K562 (cell line): ENCODE measurements around the gene ADGRE2. TPM values are rescaled to one million over a fixed set of nuclear protein-coding genes. Genes with fewer than 3 reads are reported as not detected.
"Not testable (repeated sequence)": the region's sequence is repeated elsewhere in the genome, so short reads cannot be mapped to it uniquely, and the experiment has no call there.

Experiments
- ARID1B ChIP-seq: fragments of 450-650 bp; IDR thresholded peaks from 2 replicates; pipeline ENCODE4 v1.6.1; 2016; ENCODE audit warnings: antibody characterized with exemption, mild to moderate bottlenecking, inconsistent platforms
- C11orf30 ChIP-seq: fragments of 450-650 bp; IDR thresholded peaks from 2 replicates; pipeline ENCODE4 v1.6.1; 2016; ENCODE audit warnings: low read depth, mild to moderate bottlenecking
- CREB1 ChIP-seq, 2 experiments: sonication (generic) in 1 of 2; formaldehyde crosslinking in 1 of 2; IDR thresholded peaks; 2 replicates each; pipeline versions ENCODE4 v1.6.1 to v1.8.0; 2012 to 2022; ENCODE audit warnings: inconsistent platforms in 1 of 2, mild to moderate bottlenecking in 1 of 2, missing genetic modification reagents in 1 of 2, moderate library complexity in 1 of 2
- ELF1 ChIP-seq: fragments of 200-800 bp; sonication (Bioruptor generic); IDR thresholded peaks from 2 replicates; pipeline ENCODE4 v1.6.1; 2016; ENCODE audit warnings: missing genetic modification characterization, missing compliant biosample characterization
- HDAC1 ChIP-seq, 2 experiments: fragments of 450-650 bp; IDR thresholded peaks; 2 replicates each; pipeline ENCODE4 v1.6.1; 2016 to 2017; ENCODE audit warnings: inconsistent platforms in 1 of 2, mild to moderate bottlenecking in 1 of 2, moderate library complexity in 1 of 2
- JUNB ChIP-seq: fragments of 450-650 bp; formaldehyde crosslinking; conservative IDR thresholded peaks from 2 replicates; pipeline ENCODE4 v1.4.0; 2020; ENCODE audit warnings: mild to moderate bottlenecking
- KLF6 ChIP-seq: fragments of 250-450 bp; sonication (Bioruptor Pico); IDR thresholded peaks from 2 replicates; pipeline ENCODE4 v1.4.0; 2020; ENCODE audit warnings: mild to moderate bottlenecking, moderate library complexity, borderline replicate concordance
- MECOM ChIP-seq: fragments of 250-450 bp; sonication (Bioruptor Pico); IDR thresholded peaks from 2 replicates; pipeline ENCODE4 v1.8.0; 2022; ENCODE audit warnings: inconsistent platforms
- RCOR1 ChIP-seq, 2 experiments: IDR thresholded peaks; 2 replicates each; pipeline ENCODE4 v1.6.1; 2012; ENCODE audit warnings: low read depth in 2 of 2, low read length in 2 of 2, borderline replicate concordance in 1 of 2, improper control_type of control experiment in 1 of 2
- SOX6 ChIP-seq: fragments of 450-650 bp; IDR thresholded peaks from 2 replicates; pipeline ENCODE4 v1.6.1; 2014; ENCODE audit warnings: mild to moderate bottlenecking
- ZMIZ1 ChIP-seq, 2 experiments: fragments of 150-350 bp in 1 of 2; IDR thresholded peaks; 2 replicates each; pipeline ENCODE4 v1.6.1; 2012 to 2016; ENCODE audit warnings: low read depth in 2 of 2, low read length in 2 of 2, mild to moderate bottlenecking in 1 of 2, moderate library complexity in 1 of 2
- ZNF589 ChIP-seq: fragments of 200-800 bp; sonication (Bioruptor generic); IDR thresholded peaks from 2 replicates; pipeline ENCODE4 v1.6.1; 2016; ENCODE audit warnings: low read depth, missing genetic modification characterization, missing compliant biosample characterization
- polyA plus RNA-seq, 8 experiments: library from polyadenylated mRNA; depleted of rRNA in 4 of 8; stranded (reverse) in 5 of 8; unstranded in 3 of 8; fragments of >200 nt; fragmentation: Nextera tagmentation in 2 of 8; fragmentation: Illumina TruSeq in 1 of 8; extraction: Ambion mirVana in 2 of 8; extraction: Trizol in 1 of 8; gene quantifications; 2 replicates each; pipeline versions ENCODE4 v1.2.1 to v1.2.3, GENCODE V29; 2011 to 2014; ENCODE audit warnings: inconsistent platforms in 1 of 8, missing spikeins in 1 of 8
- total RNA-seq, 7 experiments: library from RNA; depleted of rRNA in 6 of 7; stranded (reverse); fragments of >200 nt in 6 of 7; fragmentation: Illumina TruSeq in 2 of 7; extraction: Trizol in 2 of 7; gene quantifications; 2 replicates each; pipeline versions ENCODE4 v1.2.1 to v1.2.3, GENCODE V29; 2011 to 2021; ENCODE audit warnings: low replicate concordance in 1 of 7
- TF ChIP-seq, protein P1 (sequence below), 2 experiments: fragments of 200-800 bp in 1 of 2; sonication (Bioruptor generic) in 1 of 2; sonication (generic) in 1 of 2; formaldehyde crosslinking in 1 of 2; IDR thresholded peaks in 1 of 2; conservative IDR thresholded peaks in 1 of 2; 2 replicates each; pipeline versions ENCODE4 v1.5.0 to v1.6.1; 2016 to 2020; ENCODE audit warnings: missing compliant biosample characterization in 1 of 2, missing genetic modification characterization in 1 of 2, missing genetic modification reagents in 1 of 2
- TF ChIP-seq, protein P2 (sequence below): fragments of 450-650 bp; formaldehyde crosslinking; IDR thresholded peaks from 2 replicates; pipeline ENCODE4 v1.4.0; 2020; ENCODE audit warnings: mild to moderate bottlenecking, moderate library complexity

ADGRE2 gene
- total and polyA plus RNA-seq, 9 of the 15 experiments (the other 6 are each of a cell fraction or from before 2014, with no cell fraction given) = 4.3 to 17.3 (median 9.8) TPM

DNA sequence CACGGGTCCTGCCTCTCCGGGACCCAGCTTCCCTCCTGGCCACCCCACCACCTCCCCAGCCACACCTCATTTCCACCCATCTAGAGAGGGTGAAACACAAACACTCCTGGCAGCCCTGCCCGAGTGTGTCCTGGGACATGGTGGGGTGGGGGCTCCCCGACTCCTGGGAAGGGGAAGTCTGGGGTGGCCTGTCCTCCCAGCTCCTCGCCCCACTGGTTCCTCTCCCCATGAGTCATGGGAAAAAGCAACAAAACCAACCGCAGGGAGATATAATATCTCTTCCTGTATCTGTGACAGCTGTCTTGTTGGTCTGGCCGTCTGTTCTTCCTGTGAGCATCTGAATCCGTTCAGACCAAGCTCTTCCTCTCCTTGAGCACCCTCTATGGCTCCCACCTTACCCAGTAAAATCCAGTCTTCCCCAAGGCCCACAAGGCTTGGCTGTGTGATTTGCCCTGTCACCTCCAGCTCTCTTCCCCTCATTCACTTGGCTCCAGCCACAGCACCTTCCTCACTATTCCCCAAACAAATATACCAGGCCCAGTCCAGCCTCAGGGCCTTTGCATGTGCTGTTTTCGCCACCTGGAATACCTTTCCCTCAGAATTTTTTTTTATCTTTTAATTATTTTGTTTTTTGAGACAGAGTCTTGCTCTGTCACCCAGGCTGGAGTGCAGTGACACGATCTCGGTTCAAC is 6.9 kb upstream of the ADGRE2 start (continued):
- peak; percentile 89 for TF ChIP-seq ARID1B
- TF ChIP-seq CREB1 (IDR thresholded peaks at IDR 0.05) = not testable (repeated sequence)
- peak; percentile 26; the same call in 1 of the 2 replicates for TF ChIP-seq CREB1 (CRISPR knock-in tag; IDR thresholded peaks at IDR 0.05)
- 0 out of 2 replicates have a peak, but pooled peaks have one; percentile 4 for TF ChIP-seq JUNB (CRISPR knock-in tag)
- TF ChIP-seq ZNF589 (CRISPR knock-in tag) = 0 out of 2 replicates have a peak, but pooled peaks have one; percentile 23
- peak; percentile 55 for TF ChIP-seq SOX6
- TF ChIP-seq C11orf30 = peak; percentile 33; the same call in 1 of the 2 replicates
- TF ChIP-seq ZMIZ1 (IDR thresholded peaks at IDR 0.05; ENCODE audit: low read depth in 2 of 2, low read length in 2 of 2) = 0 out of 4 replicates have a peak, but pooled peaks of 1 of the 2 experiments have one; percentile 32
- peak; percentile 60 to 93; a peak in 3 of 4 replicates for TF ChIP-seq RCOR1 (IDR thresholded peaks at IDR 0.05; ENCODE audit: borderline replicate concordance in 1 of 2, low read depth in 2 of 2, low read length in 2 of 2)
- TF ChIP-seq, protein P1, sequence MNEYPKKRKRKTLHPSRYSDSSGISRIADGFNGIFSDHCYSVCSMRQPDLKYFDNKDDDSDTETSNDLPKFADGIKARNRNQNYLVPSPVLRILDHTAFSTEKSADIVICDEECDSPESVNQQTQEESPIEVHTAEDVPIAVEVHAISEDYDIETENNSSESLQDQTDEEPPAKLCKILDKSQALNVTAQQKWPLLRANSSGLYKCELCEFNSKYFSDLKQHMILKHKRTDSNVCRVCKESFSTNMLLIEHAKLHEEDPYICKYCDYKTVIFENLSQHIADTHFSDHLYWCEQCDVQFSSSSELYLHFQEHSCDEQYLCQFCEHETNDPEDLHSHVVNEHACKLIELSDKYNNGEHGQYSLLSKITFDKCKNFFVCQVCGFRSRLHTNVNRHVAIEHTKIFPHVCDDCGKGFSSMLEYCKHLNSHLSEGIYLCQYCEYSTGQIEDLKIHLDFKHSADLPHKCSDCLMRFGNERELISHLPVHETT (CRISPR knock-in tag; conservative IDR thresholded peaks at IDR 0.05 in 1 of 2, IDR thresholded peaks at IDR 0.05 in 1 of 2) = peak in 1 of 2 experiments; percentile 63; a peak in 1 of 4 replicates
- peak; percentile 46 for TF ChIP-seq KLF6 (CRISPR knock-in tag)
- peak; percentile 83; a peak in 3 of 4 replicates for TF ChIP-seq HDAC1 (IDR thresholded peaks at IDR 0.05)
- peak; percentile 81; the same call in 1 of the 2 replicates for TF ChIP-seq MECOM
- TF ChIP-seq, protein P2, sequence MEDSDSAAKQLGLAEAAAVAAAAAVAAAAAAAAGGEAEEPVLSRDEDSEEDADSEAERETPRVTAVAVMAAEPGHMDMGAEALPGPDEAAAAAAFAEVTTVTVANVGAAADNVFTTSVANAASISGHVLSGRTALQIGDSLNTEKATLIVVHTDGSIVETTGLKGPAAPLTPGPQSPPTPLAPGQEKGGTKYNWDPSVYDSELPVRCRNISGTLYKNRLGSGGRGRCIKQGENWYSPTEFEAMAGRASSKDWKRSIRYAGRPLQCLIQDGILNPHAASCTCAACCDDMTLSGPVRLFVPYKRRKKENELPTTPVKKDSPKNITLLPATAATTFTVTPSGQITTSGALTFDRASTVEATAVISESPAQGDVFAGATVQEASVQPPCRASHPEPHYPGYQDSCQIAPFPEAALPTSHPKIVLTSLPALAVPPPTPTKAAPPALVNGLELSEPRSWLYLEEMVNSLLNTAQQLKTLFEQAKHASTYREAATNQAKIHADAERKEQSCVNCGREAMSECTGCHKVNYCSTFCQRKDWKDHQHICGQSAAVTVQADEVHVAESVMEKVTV (CRISPR knock-in tag) = peak; percentile 59
- TF ChIP-seq ELF1 (tag) = peak; percentile 64
